ENCODE data around the gene MYRIP.
"Not testable (repeated sequence)": the region's sequence is repeated elsewhere in the genome, so short reads cannot be mapped to it uniquely, and the experiment has no call there.

Gene MYRIP

DNA sequence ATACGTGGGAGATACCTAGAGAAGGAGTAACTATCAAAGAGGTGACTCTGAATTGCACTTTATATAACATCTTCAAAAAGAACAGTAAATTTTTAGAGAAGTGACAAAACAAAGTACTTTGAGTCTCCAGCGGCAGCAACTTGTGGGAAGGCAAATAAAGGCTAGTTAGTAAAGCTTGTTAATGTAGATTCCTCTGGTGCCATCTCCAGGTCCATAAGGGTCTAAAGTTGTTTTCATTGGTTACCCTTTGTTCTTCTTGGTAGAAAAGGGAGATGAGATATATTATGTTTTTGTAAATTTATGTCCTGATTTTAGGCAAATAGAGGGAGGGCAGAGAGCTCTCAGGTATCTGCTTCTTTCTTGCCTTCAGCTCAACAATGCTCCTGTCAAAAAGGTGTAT is 161.6 kb downstream of the MYRIP start:
- DNase-seq (ENCODE audit: low read depth in 2 of 2), result no peak

DNA sequence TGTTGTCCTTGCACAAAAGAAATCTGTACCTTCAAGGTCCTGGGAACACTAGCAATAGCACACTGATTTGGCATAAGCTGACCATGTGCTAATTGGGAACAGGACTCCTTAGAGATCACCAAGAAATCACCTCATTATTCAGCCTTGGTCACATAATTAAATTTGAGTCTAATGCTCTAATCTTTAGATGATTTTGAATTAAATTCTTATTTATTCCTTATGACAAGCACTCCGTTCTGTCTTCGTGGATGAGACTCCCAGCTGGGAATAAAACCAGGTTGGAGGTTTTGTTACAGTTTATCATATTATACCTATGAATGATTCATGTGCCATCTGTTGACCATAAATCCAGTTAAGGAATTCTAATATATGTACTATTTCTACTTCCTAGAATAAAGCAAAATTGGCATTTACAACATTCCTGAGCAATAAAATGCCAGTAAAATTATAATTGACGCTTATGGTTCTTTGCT is 162.2 kb downstream of the MYRIP start:
- no peak for DNase-seq (ENCODE audit: low read depth in 2 of 2)

DNA sequence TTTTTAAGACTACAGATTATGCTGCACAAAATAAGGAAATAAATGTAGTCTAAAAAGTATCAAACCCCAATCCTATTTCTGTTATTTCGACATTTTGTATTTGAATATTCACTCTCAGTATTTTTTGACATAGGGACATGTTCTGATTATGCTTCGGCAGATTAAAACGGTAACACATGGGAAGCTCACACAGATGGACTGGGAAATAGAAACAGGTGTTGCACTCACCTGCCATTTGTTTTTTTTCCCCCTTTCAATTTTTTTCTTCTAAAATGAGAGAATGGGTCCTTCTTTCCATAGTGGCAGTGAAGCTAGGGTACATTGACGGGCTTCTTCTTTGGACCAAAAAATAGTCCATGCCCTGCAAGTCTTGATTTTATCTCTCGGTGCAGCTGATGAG is 163.1 kb downstream of the MYRIP start:
- DNase-seq (ENCODE audit: low read depth in 2 of 2), result no peak

DNA sequence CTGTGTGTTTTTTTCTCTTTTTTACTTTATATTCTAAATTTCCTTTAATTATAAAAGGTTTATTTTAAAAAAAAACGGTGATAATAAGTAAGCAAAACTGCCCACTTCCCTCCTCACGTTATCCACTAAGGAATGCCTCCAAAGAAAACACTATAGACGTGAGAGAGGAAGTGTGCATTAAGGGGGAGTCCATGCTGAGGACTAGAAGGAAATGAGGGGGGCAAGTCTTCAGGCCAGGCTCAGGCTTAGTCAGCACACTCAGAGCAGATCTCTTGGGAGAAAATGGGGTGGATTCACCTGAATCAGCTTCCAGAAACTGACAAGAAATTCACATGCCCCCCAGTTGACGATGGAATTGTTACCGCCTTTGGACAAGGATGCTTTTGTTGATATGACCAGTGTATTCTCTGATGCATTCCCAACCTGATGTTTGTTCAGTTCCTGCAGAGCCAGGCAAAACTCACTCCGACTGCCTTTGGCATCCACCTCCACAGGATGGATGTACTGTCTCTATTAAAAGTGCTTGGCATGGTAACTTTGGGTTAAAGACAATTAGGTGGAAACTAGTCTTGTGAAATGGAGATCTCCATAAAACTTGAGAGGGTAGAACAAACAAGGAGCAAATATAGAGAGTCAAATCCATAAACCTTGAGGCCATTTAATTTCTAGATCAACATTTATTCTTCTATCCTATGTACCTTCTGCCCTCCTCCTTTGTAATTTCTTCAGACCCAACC is 167.8 kb downstream of the MYRIP start:
- DNase-seq (ENCODE audit: low read depth in 2 of 2), result no peak

DNA sequence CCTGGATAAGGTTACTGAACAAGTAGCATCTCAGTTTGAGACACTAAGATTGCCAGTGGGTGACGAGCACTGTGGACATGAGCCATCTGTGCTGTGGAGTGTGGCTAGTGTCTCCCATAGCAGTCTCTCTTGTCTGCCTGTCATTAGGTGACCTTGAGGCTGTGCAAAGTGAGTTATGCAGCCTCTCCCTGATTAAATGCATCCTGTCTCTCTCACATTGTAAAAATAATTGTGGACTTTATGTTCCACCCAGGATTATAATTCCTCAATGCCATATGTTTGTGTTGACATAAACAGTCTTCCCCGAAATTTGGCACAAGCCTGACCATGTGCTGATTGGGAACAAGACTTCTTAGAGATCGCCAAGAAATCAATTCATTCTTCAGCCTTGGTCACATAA is 168.9 kb downstream of the MYRIP start:
- no peak for DNase-seq (ENCODE audit: low read depth in 2 of 2)

DNA sequence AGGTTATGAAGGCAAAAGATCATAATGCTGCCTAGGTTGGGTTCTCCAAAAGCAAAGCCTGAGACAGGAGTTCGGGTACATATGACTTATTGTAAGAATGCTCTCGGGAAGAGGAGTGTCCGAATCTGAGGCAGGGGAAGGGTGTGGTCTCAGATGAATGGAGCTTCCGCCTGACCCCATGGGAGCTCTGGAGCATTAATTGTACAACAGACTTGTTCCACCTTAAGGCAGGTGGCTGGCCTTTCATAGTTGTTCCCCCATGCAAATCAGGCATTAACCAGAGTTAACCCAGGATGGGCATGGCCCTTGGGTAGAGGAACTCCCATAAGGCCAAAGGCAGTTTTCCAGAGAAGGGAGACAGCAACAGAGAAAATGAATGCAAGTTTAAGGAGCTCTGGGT is 170.6 kb downstream of the MYRIP start:
- DNase-seq (ENCODE audit: low read depth in 2 of 2), result no peak

DNA sequence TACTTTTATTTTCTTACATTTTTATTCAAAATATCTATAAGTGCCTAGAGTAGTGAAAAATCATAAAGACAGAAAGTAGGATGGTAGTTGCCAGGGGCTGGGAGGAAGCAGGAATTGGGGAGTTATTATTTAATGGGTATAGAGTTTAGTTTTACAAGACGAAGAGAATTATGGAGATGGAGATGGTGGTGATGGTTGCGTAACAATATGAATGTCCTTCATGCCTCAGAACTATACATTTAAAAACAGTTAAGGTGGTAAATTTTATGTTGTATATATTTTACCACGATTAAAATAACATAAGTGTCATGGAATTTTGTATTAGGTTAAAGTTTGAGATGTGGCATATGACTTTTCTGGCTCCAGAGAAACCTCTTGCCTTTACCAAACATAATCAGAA is 171.4 kb downstream of the MYRIP start:
- DNase-seq (ENCODE audit: low read depth in 2 of 2), result no peak

DNA sequence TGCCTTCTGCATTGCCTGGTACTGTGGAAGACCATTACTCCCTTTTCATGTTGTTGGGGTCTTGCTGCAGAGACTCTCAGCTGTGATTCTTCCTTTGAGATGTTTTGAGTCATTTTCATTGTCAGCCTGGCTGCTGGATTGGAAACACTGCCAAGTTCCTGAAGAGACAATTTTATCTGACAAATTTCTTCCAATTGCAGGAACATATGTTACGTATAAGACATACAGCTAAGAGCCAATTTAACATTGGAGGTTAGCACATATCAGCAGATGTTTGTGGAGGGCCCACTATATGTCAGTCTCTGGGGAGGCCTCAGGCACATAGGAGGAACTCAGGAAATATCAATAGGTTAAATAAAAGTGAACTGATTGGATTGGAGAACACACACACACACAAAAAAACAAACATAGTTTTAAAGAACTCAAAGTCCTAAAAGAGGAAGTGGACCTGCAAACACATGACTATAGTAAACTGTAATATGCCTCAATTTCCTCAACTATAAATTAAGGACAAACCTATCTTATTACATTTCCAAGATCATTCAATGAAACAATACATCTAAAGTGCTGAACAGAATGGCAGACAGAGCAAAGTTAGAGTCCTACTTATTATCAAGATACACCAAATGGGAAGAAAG is 172.3 kb downstream of the MYRIP start:
- no peak for DNase-seq (ENCODE audit: low read depth in 2 of 2)

DNA sequence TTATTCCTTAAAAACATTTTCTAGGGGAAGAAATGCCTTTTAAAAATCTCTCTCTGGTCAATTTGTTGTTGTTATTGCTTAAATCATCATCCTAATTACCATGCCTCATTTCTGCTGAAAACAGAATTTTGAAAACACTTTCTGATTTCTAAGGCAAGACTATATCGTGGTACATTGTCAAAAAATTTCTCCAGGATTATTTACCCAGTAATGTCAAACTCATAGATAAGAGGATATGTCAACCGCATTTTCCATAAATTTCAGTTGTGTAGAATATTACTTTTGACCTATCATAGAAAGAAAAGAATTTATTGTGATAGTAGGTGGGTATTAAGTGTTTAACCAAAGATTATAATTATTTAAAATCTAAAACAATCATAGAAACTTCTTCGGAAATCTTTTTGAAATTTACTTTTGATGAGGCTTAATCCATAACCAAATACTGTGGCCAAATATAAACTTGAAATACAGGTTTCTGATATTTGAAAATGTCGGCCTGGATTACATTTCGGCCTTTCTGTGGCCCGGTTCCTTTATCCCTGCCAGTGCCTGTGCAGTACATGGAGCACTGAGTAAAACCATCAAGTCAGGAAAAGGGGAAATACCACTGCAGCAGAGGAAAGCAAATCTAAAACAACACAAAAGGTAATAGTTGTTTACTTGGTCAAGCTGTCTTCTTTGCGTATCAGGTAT is 173.4 kb downstream of the MYRIP start:
- no peak for DNase-seq (ENCODE audit: low read depth in 2 of 2)

DNA sequence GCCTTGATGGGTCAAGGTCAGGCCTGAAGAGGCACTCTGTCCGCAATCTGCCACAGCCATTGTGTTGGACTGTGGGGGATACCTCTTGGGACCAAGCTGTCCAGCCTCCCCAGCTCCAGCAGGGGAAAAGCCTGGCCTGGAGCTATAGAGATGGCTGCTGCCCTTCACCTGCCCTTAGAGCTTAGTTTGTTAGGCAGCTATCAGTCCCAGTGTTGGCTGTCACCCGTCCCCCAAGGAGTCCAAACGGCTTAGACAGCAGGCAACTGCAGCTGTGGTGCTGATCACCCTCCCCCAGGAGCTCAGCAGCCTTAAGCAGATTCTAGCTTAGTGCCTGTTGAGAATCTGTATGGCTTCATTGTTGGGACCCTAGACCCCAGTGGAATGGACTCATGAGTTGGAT is 180.3 kb downstream of the MYRIP start:
- DNase-seq (ENCODE audit: low read depth in 2 of 2), result no peak

DNA sequence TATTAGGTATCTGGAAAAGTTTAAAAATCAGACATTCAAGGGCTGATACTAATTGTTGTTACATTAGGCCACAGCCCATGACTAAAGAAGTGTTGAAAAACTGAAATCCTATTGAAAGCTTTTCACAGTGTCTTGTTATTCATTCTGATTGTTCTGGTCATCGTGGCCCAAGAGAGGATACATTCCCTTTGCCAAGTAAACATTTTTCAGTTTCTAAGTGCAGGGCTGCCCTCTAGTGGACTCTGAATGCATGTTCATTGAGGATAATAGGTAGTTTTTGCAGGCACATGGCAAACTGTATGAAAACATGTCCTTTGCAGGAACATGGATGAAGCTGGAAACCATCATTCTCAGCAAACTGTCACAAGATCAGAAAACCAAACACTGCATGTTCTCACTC is 181.1 kb downstream of the MYRIP start:
- DNase-seq (ENCODE audit: low read depth in 2 of 2), result no peak

DNA sequence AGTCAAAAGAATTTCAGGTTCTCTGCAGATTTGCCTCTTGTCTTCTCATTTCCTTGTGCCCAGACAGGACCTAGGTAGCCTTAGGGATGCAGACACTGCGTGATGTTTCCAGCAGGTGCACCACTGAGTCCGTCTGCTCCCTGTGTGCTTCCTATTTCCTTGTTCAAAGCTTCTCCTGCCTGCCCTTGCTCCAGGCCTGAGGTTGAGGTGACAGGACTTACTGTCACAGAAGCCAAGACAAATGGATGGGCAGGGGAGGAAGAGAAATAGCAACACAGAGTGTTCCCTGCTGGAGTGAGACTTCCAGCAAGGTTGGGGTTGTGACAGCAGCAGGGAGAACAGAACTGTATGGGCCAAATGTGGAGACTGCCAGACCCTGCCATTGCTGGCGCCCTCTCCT is 199.4 kb downstream of the MYRIP start:
- DNase-seq (ENCODE audit: low read depth in 2 of 2), result no peak

DNA sequence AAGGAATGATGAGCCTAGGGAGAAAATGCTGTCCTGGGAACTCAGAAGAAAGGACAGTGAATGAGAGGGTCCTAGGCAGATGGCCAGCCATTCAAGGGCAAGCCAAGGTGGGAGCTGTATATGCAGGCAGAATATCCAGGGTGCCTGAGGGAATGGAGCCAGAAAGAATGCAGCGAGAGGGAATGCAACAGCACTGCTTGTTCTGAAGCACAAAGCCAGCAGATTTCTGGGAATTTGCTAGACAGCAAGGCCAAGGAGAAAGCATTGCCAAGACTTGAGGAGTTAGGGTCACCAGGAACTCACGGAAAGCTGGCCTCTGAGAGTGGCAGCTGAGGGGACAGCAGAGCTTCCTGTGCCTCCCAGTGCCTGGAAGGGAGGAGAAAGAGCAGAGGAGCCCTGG is 200.6 kb downstream of the MYRIP start:
- no peak for DNase-seq (ENCODE audit: low read depth in 2 of 2)

DNA sequence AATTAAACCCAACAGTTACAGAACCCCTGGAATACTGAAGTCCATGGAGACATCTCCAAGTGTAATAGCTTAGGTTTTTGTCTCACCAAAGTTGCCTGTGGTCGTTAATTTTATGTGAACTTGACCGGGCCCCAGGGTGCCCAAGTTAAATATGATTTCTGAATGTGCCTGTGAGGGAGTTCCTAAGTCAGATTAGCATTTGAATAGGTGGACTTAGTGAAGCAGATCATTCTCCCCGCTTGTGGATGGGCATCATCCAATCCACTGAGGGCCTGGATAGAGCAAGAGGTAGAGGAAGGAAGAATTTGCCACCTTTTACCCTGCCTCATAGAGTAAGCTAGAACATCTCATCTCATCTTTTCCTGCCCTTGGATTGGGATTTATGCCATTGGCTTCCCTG is 203.0 kb downstream of the MYRIP start:
- DNase-seq (ENCODE audit: low read depth in 2 of 2), result no peak

DNA sequence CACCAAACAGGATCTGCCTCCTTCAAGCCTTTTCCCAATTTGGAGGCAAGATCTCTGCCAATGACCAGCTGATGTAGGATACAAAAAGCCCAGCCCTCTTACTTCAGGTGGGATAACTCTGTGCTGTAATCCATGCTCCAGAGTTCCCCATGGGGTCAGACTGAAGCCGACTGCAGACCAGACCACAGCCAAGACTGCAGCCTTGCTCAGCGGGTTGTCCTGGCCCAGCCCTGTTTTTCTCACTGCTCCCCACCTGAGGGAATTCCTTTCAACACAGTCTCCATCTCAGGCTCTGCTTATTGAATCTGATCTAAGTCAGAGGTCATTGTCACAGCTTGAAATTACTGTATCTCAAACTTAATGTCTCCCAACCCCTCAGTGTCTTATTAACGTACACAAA is 207.0 kb downstream of the MYRIP start:
- DNase-seq (ENCODE audit: low read depth in 2 of 2), result no peak

DNA sequence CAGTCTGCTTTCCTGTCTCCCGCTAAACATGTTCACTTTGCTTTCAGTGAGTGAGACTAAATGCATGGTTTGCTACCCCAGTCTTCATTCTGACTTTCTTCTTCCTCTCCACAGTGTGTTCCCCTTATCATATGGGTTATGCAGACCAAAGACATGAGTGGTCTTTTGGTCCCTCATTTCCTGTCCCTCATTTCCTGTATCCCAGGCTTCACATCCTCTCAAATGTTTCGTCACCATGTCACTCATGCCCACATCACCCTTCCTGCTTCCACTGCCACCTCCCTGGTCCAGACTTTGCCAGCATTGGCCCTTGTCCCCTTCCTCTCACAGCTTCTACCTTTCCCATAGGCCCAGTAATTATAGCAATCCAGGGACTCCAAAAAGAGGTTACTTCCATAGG is 209.0 kb downstream of the MYRIP start:
- DNase-seq (ENCODE audit: low read depth in 2 of 2), result no peak

DNA sequence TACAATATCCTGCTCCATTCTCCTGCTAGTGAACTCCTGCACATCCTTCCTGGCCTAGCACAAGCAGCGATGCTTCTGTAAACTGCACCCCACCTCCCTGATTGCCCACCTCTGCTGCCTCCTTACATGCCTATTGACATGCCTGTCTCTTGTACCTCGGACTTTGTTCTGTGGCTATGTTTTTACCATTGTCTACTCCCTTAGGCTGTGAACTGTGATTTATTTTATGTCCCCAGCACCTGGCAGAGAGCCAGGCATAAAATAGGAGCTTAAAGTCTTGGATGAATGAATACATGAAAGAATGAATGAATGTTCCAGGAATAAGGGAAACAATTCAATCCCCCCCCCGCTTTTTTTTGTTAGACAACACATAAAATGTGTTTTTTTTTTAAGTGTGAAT is 210.0 kb downstream of the MYRIP start:
- no peak for DNase-seq (ENCODE audit: low read depth in 2 of 2)

DNA sequence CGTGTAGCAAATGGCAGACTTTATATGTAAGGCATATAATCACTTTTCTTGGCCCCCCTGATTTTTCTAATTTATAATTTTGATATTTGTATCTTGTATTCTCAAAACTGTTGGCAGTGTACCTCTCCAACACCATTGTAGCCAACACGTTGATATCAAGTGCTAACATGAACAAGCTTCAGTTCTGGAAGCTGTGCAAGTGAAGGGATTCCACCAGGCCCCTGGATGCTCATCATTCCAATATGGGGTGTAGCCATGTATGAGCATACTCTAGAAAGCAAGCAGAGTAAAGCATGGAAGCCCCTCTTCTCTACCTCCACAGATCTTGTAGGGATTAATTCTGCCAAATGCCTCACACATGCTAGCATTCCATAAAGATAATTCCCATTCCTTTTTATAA is 211.3 kb downstream of the MYRIP start:
- no peak for DNase-seq (ENCODE audit: low read depth in 2 of 2)

DNA sequence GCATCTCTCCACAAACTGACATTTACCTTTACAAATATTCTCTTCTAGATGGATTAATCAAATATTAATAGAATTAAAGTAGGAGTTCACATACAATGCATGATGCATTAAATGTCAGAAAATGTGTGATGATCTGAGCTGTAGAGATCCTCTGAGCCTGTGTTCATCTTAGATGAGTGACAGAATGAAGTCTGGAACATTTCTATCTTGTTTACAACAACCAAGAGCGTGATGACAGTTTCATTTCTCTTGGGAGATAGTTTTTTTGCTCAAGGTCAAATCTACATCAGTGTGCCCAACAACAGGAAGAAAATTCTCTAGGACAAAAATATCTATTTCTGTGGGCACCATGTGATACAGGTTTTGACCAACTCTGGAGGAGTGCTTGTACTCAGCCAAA is 211.9 kb downstream of the MYRIP start:
- no peak for DNase-seq (ENCODE audit: low read depth in 2 of 2)

DNA sequence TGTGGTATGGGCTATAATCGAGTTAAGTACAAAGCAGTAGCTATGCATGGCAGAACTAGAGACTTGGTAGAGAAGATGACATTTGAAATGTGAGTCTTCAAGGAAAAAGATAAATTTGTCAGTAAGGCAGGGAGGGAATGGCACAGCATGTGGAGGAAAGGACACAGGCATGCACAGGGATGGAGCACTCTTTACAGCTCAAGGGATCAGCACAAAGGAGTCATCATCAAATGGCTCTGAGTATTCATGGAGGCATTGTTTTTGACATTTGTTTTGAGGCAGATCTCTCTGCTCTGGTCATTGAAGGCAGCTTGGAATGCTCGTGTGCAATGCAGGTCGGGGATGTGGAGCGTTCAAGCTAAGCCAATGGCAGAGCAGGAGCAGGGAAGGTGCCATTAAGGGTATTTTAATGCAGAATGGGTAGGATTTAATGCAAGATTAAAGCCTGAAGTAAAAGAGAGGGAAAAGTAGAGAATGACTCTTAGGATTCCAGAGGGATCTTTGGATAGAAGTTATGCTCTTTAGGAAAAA is 213.0 kb downstream of the MYRIP start:
- no peak for DNase-seq (ENCODE audit: low read depth in 2 of 2)

DNA sequence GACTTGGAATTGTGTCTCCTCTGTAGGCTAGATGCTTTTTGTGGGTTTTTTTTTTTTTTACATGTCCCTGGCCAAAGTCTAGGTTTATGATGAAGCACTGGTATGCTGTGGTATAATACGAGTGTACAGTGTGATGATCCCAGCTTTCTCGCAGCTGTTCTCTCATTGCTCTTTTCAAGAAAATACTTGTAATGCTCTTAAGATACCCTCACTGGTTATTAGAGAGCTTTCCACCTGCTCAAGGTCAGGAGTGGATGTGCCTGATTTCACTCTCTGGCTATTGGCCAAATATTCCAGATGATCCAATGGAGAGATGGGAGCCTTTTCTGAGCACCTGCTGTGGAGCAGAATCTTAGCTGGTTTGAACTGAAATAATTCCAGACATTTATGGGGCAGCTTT is 215.1 kb downstream of the MYRIP start:
- DNase-seq (ENCODE audit: low read depth in 2 of 2), result no peak

DNA sequence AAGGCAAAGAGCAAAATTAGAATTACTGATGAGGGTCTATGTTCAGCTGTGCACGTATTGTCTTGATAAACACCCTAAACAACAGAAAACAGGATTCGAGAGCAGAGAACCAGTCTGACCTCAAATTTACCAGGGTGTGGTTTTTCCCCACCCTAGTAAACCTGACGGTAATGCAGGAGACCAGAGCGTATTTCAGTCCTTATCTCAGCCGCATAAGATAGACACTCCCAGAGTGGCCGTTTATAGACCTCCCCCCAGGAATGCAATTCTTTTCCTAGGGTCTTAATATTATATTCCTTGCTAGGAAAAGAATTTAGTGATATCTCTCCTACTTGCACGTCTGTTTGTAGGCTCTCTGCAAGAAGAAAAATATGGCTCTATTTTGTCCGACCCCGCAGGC is 216.5 kb downstream of the MYRIP start:
- not testable (repeated sequence) for DNase-seq (ENCODE audit: low read depth in 2 of 2)

DNA sequence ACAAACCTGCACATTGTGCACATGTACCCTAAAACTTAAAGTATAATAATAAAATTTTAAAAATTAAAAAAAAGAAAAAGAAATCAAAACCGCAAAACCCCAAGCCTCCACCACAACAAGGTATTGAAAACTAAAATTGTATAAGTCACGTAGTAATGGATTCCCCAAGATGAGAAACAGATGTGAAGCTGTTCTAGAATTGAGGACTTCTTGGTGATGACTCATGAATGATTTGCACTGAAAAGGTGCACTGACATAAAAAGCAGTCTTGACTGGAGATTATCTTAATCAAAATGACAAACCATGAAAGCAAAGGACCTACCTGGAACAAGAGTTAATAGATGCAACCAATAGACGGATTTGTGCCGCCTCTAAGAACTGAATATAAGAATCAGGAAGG is 225.8 kb downstream of the MYRIP start:
- no peak for DNase-seq (ENCODE audit: low read depth in 2 of 2)

All from stimulated activated CD4-positive, alpha-beta T cell treated with anti-CD3 and anti-CD28 coated beads, Interleukin-1b, Interleukin-23, amount 100 ng/mL, for 1 hour (primary cell).